AG04449 (cell line): ENCODE results near the gene WIPF3.

Experiments used
- CTCF ChIA-PET: fragments of 350-600 bp; formaldehyde crosslinking; extraction: SDS; loops from one replicate; lab custom pipeline; 2021; ENCODE audit warnings: antibody characterized with exemption; lab: Yijun Ruan, JAX
- POLR2A ChIA-PET: fragments of 400-600, 350-600 bp; formaldehyde crosslinking; extraction: SDS; loops from one replicate; lab custom pipeline; 2020; ENCODE audit warnings: antibody characterized with exemption, inconsistent platforms; lab: Yijun Ruan, JAX
- DNase-seq: peaks from one replicate; pipeline ENCODE4 v3.0.0-alpha.2; 2010; ENCODE audit warnings: low read depth, low spot score
- H3K4me3 ChIP-seq: 2 replicates; pipeline ENCODE4 v1.5.1; 2011; ENCODE audit warnings: low read depth, mild to moderate bottlenecking, control low read depth, low read length
- TF ChIP-seq, protein P1 (sequence below): IDR thresholded peaks from one replicate; pipeline ENCODE4 v1.5.1; 2011; ENCODE audit warnings: mild to moderate bottlenecking, moderate library complexity, low read length, control low read depth, inconsistent platforms; ENCODE audit not compliant: insufficient read depth; ENCODE audit errors: missing control alignments

Gene WIPF3

DNA sequence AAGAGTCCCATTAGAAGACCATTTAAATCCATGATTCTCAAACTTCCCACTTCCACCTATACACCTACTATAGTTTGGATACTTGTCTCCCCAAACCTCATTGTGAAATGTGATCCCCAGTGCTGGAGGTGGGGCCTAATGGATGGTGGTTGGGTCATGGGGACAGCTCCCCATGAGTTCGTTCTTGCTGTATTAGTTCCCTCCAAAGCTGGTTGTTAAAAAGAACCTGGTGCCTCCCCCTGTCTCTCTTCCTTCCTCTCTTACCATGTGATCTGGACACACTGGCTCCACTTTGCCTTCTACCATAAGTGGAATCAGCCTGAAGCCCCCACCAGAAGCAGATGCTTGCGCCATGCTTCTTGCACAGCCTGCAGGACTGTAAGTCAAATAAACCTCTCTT is 53.9 kb downstream of the WIPF3 start:
- ChIA-PET CTCF (no interaction called here), POLR2A (no interaction called here)

DNA sequence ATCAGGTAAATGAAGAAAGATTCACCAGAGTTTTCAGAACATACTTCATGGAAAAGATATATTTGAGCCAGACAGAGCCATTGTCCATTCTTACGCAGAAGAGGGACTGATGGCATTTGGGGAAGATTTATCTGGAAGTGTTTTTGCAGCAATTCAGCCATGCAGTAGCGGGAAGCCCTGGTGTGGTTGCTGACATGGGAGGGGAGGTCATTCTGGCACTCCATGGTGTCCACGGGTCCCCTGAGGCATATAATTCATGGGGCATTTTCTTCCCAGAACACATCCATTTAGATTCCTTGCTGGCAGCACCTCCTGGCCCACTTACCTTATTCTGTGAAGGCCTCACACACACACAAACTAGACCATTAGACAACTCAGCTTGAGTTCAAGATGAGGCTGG is 55.6 kb downstream of the WIPF3 start:
- no peak overlapping the region for H3K4me3 ChIP-seq
- ChIA-PET POLR2A (no interaction called here), CTCF (no interaction called here)
- no peak for DNase-seq
- TF ChIP-seq, protein P1, sequence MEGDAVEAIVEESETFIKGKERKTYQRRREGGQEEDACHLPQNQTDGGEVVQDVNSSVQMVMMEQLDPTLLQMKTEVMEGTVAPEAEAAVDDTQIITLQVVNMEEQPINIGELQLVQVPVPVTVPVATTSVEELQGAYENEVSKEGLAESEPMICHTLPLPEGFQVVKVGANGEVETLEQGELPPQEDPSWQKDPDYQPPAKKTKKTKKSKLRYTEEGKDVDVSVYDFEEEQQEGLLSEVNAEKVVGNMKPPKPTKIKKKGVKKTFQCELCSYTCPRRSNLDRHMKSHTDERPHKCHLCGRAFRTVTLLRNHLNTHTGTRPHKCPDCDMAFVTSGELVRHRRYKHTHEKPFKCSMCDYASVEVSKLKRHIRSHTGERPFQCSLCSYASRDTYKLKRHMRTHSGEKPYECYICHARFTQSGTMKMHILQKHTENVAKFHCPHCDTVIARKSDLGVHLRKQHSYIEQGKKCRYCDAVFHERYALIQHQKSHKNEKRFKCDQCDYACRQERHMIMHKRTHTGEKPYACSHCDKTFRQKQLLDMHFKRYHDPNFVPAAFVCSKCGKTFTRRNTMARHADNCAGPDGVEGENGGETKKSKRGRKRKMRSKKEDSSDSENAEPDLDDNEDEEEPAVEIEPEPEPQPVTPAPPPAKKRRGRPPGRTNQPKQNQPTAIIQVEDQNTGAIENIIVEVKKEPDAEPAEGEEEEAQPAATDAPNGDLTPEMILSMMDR = no peak

More for the DNA sequence above, 53.9 kb downstream of the WIPF3 start:
- H3K4me3 ChIP-seq = no peak overlapping the region
- DNase-seq = no peak
- TF ChIP-seq, protein P1 = no peak

DNA sequence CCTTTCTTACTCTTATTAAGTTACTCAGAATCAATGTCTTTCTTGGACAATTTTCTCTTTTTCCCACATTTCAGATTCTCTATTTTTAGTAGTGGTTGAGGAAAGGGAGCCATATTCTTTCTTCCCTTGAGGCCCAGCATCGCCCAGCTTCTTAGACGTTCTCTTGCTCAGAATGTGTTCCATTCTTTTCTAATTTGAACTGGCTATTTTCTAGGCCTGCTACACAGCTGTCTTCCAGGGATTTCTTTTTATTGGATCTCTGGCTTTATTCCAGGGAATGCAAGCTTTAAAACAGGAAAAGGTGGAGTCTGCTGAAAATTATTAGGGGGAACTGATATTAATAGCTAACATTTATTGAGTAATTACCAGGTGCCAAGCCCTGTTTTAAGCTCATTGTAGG is 58.3 kb downstream of the WIPF3 start:
- CTCF ChIA-PET = interaction anchor here (1.4 to 1.6 kb wide), 2 partner anchors 9 to 14 kb away, joined by 3 read pairs; no protein-coding TSS in a partner anchor

DNA sequence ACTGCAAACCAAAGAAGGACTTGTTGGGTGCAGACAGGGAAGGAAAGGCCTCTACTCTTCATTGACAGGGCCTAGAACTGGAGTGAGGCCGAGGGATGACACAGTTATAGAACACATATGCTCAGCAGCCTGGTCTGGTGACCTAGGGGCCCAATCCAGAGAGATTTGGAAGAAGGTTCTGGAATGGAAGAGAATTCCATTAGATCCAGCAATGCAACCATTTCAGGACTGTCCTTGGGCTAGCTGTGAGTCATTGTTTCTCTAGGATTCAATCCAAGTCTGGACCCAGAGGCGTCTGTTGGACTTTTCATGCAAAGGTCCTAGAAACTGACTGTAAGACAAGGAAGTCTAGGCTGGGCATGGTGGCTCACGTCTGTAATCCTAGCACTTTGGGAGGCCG is 59.2 kb downstream of the WIPF3 start:
- TF ChIP-seq, protein P1 = no peak
- DNase-seq = peak; percentile 52
- POLR2A ChIA-PET = no interaction called here
- CTCF ChIA-PET = interaction anchor here (1.6 kb wide), 1 partner anchor 8 kb away, joined by 3 read pairs; no protein-coding TSS in a partner anchor
- H3K4me3 ChIP-seq = no peak overlapping the region

More for the DNA sequence above, 58.3 kb downstream of the WIPF3 start:
- POLR2A ChIA-PET = no interaction called here
- no peak overlapping the region for H3K4me3 ChIP-seq
- TF ChIP-seq, protein P1 = no peak
- DNase-seq = no peak

DNA sequence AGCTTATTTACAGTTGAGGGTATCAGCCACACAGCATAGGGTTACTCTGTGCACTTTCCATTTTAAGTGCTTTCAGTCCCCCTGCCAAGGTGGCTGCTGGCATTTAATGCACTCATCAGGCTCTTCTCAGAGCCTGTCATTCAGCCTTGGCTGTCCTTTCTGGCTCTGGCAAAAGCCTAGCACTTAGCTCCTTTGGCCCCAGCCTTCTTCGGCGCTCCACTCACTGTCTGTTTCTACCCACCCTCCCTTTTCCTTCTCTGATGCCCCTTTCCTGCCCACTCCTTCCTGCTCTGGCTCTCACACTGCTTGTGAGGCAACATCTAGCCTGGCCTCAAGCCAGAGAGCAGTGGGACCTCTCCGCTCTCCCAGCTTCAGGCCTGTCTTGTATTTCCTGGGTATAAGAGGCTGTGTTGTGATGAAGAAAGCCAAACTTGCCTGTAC is 60.2 kb downstream of the WIPF3 start:
- H3K4me3 ChIP-seq = no peak overlapping the region
- TF ChIP-seq, protein P1 = no peak
- ChIA-PET POLR2A (no interaction called here), CTCF (no interaction called here)
- DNase-seq = peak; percentile 23

DNA sequence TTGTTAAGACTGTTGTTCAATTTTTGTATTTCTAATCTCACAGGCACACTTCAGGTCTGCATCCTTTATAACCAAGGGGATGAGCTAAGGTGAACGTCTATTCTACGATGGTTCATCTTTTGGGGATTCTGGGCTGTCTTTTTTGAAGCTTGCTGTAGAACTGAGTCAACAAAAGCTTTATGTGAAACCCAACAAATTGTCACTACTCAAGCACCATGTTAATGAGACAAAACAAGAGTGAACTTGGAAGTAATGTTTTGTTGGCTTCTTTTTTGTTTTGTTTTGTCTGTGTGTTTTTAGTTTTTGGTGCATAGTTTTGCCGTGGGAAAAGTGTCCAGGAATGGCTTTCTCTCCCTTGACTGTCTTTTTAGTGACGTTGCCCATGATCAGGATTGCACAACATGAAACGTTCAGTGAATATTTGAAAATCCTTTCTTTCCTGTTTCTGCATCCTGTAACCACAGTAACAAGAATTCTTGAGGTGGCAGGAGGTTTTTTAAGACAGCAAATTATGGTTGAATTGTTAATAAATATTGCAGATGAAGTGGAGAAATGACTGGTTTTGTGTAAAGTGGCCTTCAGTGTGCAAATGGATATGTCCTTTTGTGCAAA is 65.6 kb downstream of the WIPF3 start:
- ChIA-PET POLR2A (no interaction called here), CTCF (interaction anchor here (0.8 to 1.6 kb wide), 2 partner anchors 18 to 49 kb away, joined by 3 to 6 read pairs; no protein-coding TSS in a partner anchor)
- H3K4me3 ChIP-seq = no peak overlapping the region
- peak; percentile 83 for DNase-seq
- TF ChIP-seq, protein P1 = no peak
